Liver (tissue), 3 donors: ENCODE measurements around the gene DYRK1A.

Experiments used
- FOXA1 ChIP-seq: IDR thresholded peaks from 2 replicates; pipeline ENCODE4 v1.6.1; 2016; ENCODE audit warnings: antibody characterized with exemption
- RAD21 ChIP-seq, 2 donors: IDR thresholded peaks; 2 replicates each; pipeline ENCODE4 v1.6.1; 2016; ENCODE audit warnings: antibody characterized with exemption in 2 of 2, mild to moderate bottlenecking in 2 of 2
- YY1 ChIP-seq: IDR thresholded peaks from 2 replicates; pipeline ENCODE4 v1.6.1; 2016; ENCODE audit warnings: antibody characterized with exemption, mild to moderate bottlenecking
- TF ChIP-seq, protein P1 (sequence below): IDR thresholded peaks from 2 replicates; pipeline ENCODE4 v1.6.1; 2016; ENCODE audit warnings: antibody characterized with exemption
- TF ChIP-seq, protein P2 (sequence below): fragments of 150-350 bp; IDR thresholded peaks from 2 replicates; pipeline ENCODE4 v1.5.1; 2017; ENCODE audit warnings: improper control_type of control experiment, low read depth, low read length; ENCODE audit not compliant: missing input control
- TF ChIP-seq, protein P3 (sequence below): IDR thresholded peaks from 2 replicates; pipeline ENCODE4 v1.6.1; 2016; ENCODE audit warnings: antibody characterized with exemption
- TF ChIP-seq, protein P4 (sequence below): IDR thresholded peaks from 2 replicates; pipeline ENCODE4 v1.6.1; 2016; ENCODE audit warnings: antibody characterized with exemption, mild to moderate bottlenecking
- donor health status: healthy.
- donor health status: healthy.

DNA sequence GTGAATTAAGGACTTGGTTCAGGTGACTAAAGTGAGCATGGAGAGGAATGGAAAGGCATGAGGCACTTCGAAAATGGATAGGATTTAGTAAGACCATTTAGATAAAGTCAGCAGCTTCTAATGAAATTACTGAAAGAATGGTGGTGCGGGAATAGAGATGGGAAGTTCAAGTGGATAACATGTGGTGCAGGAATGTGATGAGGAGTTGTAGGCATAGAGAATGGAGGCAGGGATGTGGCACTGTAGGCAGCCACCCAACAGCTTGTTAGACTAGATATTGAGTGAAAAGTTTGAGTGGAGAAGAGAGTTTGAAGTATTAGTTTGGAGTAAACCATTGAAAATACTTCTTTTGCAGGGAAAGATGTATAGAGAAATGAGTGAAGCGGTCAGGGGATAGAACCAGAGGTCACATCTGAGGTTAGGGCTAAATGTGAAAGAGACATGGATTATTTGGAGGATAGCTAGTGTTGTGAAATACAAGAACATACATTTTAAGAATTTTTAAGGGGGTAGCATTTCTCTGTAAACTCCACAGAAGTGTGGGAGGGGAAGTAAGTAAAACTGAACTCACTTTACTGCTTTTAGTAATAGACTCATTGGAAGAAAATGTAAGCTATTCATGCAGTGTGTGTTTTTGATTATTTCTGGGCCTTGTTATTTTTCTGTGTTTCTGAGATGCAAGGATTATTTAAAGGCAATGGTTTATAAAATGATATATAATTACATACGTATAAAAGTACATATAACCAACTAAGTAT is 46.2 kb downstream of the DYRK1A start:
- TF ChIP-seq, protein P1, sequence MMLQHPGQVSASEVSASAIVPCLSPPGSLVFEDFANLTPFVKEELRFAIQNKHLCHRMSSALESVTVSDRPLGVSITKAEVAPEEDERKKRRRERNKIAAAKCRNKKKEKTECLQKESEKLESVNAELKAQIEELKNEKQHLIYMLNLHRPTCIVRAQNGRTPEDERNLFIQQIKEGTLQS = no peak
- TF ChIP-seq, protein P2, sequence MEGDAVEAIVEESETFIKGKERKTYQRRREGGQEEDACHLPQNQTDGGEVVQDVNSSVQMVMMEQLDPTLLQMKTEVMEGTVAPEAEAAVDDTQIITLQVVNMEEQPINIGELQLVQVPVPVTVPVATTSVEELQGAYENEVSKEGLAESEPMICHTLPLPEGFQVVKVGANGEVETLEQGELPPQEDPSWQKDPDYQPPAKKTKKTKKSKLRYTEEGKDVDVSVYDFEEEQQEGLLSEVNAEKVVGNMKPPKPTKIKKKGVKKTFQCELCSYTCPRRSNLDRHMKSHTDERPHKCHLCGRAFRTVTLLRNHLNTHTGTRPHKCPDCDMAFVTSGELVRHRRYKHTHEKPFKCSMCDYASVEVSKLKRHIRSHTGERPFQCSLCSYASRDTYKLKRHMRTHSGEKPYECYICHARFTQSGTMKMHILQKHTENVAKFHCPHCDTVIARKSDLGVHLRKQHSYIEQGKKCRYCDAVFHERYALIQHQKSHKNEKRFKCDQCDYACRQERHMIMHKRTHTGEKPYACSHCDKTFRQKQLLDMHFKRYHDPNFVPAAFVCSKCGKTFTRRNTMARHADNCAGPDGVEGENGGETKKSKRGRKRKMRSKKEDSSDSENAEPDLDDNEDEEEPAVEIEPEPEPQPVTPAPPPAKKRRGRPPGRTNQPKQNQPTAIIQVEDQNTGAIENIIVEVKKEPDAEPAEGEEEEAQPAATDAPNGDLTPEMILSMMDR = no peak
- TF ChIP-seq, protein P3, sequence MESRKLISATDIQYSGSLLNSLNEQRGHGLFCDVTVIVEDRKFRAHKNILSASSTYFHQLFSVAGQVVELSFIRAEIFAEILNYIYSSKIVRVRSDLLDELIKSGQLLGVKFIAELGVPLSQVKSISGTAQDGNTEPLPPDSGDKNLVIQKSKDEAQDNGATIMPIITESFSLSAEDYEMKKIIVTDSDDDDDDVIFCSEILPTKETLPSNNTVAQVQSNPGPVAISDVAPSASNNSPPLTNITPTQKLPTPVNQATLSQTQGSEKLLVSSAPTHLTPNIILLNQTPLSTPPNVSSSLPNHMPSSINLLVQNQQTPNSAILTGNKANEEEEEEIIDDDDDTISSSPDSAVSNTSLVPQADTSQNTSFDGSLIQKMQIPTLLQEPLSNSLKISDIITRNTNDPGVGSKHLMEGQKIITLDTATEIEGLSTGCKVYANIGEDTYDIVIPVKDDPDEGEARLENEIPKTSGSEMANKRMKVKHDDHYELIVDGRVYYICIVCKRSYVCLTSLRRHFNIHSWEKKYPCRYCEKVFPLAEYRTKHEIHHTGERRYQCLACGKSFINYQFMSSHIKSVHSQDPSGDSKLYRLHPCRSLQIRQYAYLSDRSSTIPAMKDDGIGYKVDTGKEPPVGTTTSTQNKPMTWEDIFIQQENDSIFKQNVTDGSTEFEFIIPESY = no peak
- no peak for TF ChIP-seq RAD21 (IDR thresholded peaks at IDR 0.05)
- TF ChIP-seq, protein P4, sequence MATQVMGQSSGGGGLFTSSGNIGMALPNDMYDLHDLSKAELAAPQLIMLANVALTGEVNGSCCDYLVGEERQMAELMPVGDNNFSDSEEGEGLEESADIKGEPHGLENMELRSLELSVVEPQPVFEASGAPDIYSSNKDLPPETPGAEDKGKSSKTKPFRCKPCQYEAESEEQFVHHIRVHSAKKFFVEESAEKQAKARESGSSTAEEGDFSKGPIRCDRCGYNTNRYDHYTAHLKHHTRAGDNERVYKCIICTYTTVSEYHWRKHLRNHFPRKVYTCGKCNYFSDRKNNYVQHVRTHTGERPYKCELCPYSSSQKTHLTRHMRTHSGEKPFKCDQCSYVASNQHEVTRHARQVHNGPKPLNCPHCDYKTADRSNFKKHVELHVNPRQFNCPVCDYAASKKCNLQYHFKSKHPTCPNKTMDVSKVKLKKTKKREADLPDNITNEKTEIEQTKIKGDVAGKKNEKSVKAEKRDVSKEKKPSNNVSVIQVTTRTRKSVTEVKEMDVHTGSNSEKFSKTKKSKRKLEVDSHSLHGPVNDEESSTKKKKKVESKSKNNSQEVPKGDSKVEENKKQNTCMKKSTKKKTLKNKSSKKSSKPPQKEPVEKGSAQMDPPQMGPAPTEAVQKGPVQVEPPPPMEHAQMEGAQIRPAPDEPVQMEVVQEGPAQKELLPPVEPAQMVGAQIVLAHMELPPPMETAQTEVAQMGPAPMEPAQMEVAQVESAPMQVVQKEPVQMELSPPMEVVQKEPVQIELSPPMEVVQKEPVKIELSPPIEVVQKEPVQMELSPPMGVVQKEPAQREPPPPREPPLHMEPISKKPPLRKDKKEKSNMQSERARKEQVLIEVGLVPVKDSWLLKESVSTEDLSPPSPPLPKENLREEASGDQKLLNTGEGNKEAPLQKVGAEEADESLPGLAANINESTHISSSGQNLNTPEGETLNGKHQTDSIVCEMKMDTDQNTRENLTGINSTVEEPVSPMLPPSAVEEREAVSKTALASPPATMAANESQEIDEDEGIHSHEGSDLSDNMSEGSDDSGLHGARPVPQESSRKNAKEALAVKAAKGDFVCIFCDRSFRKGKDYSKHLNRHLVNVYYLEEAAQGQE = no peak
- TF ChIP-seq FOXA1 = no peak
- no peak for TF ChIP-seq YY1
